ENCODE measurements around the gene APOLD1. TPM values are rescaled to one million over a fixed set of nuclear protein-coding genes. Genes with fewer than 3 reads are reported as not detected.
A peak's percentile ranks its signal among the peaks of the same experiment; 100 is the strongest.
"Not testable (repeated sequence)": the region's sequence is repeated elsewhere in the genome, so short reads cannot be mapped to it uniquely, and the experiment has no call there.

APOLD1 gene
- polyA plus RNA-seq, 3 donors: 0.08 to 0.21 TPM; not detected in 1

- intact Hi-C loops (cut with micrococcal nuclease): no loop called here
- Histone ChIP-seq H3K36me3 (replicated peaks in 1 of 2; ENCODE audit: control insufficient read depth in 1 of 2, insufficient read depth in 2 of 2, low read length in 2 of 2) (no peaks in the 10 kb centered on the region), H3K27ac (ENCODE audit: low read depth in 1 of 2, low read length in 2 of 2) (no peak overlapping the region), H3K4me3 (replicated peaks in 1 of 3; ENCODE audit: low read depth in 2 of 3, low read length in 3 of 3) (no peak overlapping the region), H3K79me2 (ENCODE audit: insufficient read depth, low read length) (no peaks in the 10 kb centered on the region), H3K4me2 (replicated peaks; ENCODE audit: extremely low read depth, low read length, poor library complexity, severe bottlenecking) (no peak overlapping the region), H3K9me3 (replicated peaks in 1 of 2; ENCODE audit: control insufficient read depth in 1 of 2, insufficient read depth in 1 of 2, low read length in 2 of 2) (no peaks in the 10 kb centered on the region), H3K27me3 (ENCODE audit: control insufficient read depth in 2 of 2, insufficient read depth in 2 of 2, low read length in 2 of 2) (no peaks in the 10 kb centered on the region), H2AFZ (ENCODE audit: insufficient read depth, low read depth, low read length, poor library complexity, severe bottlenecking) (no peak overlapping the region), H3K4me1 (ENCODE audit: control insufficient read depth in 1 of 2, insufficient read depth in 2 of 2, low read length in 2 of 2) (peaks cover 22 to 37% of the 10 kb centered on the region in 2 donors), H4K20me1 (ENCODE audit: insufficient read depth, low read length) (no peaks in the 10 kb centered on the region), H3K9ac (ENCODE audit: insufficient read depth, low read length, poor library complexity, severe bottlenecking) (no peak overlapping the region)
- WGBS (ENCODE audit: insufficient coverage): 100% methylated on average over 2 of the region's 6 CpGs
- Mint-ChIP-seq H3K36me3 (no peaks in the 10 kb centered on the region), H3K4me1 (peaks cover 44% of the 10 kb centered on the region), H3K9me3 (peaks cover 0 to 2% (median 0%) of the 10 kb centered on the region in 7 donors), H3K27ac (no peak overlapping the region), H3K27me3 (ENCODE audit: low read depth in 3 of 3) (peaks cover 0 to 2% (median 0%) of the 10 kb centered on the region in 3 donors), H3K4me3 (no peak overlapping the region)
- TF ChIP-seq CTCF (IDR thresholded peaks at IDR 0.05): no peak
- no peak for DNase-seq
Measured at GRCh38 chr12:12804432-12804886, 19.0 kb downstream of the APOLD1 start.

GRCh38 chr12:12806784-12807516 lies 21.5 kb downstream of the APOLD1 start:
- Mint-ChIP-seq H3K27ac (peak overlapping the region in 3 of 7 donors; percentile 33 to 83 (median 76)), H3K27me3 (ENCODE audit: low read depth in 3 of 3) (peaks cover 0 to 2% (median 2%) of the 10 kb centered on the region in 3 donors), H3K4me1 (peaks cover 34% of the 10 kb centered on the region), H3K9me3 (no peaks in the 10 kb centered on the region), H3K4me3 (no peak overlapping the region), H3K36me3 (no peaks in the 10 kb centered on the region)
- WGBS (ENCODE audit: insufficient coverage): 77% methylated on average over 5 of the region's 8 CpGs
- Histone ChIP-seq H3K79me2 (ENCODE audit: insufficient read depth, low read length) (no peaks in the 10 kb centered on the region), H3K4me3 (replicated peaks in 1 of 3; ENCODE audit: low read depth in 2 of 3, low read length in 3 of 3) (no peak overlapping the region), H3K4me1 (ENCODE audit: control insufficient read depth in 1 of 2, insufficient read depth in 2 of 2, low read length in 2 of 2) (peaks cover 27 to 44% of the 10 kb centered on the region in 2 donors), H3K36me3 (replicated peaks in 1 of 2; ENCODE audit: control insufficient read depth in 1 of 2, insufficient read depth in 2 of 2, low read length in 2 of 2) (no peaks in the 10 kb centered on the region), H3K4me2 (replicated peaks; ENCODE audit: extremely low read depth, low read length, poor library complexity, severe bottlenecking) (no peak overlapping the region), H4K20me1 (ENCODE audit: insufficient read depth, low read length) (no peaks in the 10 kb centered on the region), H2AFZ (ENCODE audit: insufficient read depth, low read depth, low read length, poor library complexity, severe bottlenecking) (no peak overlapping the region), H3K9me3 (replicated peaks in 1 of 2; ENCODE audit: control insufficient read depth in 1 of 2, insufficient read depth in 1 of 2, low read length in 2 of 2) (no peaks in the 10 kb centered on the region), H3K27ac (ENCODE audit: low read depth in 1 of 2, low read length in 2 of 2) (peak overlapping the region in 1 of 2 donors; percentile 10), H3K9ac (ENCODE audit: insufficient read depth, low read length, poor library complexity, severe bottlenecking) (no peak overlapping the region), H3K27me3 (ENCODE audit: control insufficient read depth in 2 of 2, insufficient read depth in 2 of 2, low read length in 2 of 2) (no peaks in the 10 kb centered on the region)
- intact Hi-C loops (cut with micrococcal nuclease): no loop called here
- no peak for TF ChIP-seq CTCF (IDR thresholded peaks at IDR 0.05)
- no peak for DNase-seq

DNA sequence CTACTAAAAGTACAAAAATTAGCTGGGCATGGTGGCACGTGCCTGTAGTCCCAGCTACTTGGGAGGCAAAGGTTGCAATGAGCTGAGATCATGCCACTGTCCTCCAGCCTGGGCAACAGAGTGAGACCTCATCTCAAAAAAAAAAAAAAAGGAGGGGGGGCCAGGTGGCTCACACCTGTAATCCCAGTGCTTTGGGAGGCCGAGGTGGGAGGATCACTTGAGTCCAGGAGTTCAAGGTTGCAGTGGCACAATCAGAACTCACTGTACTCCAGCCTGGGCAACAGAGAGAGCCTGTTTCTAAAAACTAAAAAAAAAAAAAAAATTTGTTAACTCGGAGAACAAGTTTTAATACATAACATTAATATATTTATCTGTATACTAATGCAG lies 22.1 kb downstream of the APOLD1 start:
- peaks cover 31% of the 10 kb centered on the region for H3K4me1 Mint-ChIP-seq
- H3K4me3 Mint-ChIP-seq; H2AFZ ChIP-seq (ENCODE audit: insufficient read depth, low read depth, low read length, poor library complexity, severe bottlenecking); H3K4me2 ChIP-seq (replicated peaks; ENCODE audit: extremely low read depth, low read length, poor library complexity, severe bottlenecking); H3K9me3 ChIP-seq (replicated peaks in 1 of 2; ENCODE audit: control insufficient read depth in 1 of 2, insufficient read depth in 1 of 2, low read length in 2 of 2); H3K9ac ChIP-seq (ENCODE audit: insufficient read depth, low read length, poor library complexity, severe bottlenecking); H3K9me3 Mint-ChIP-seq; H3K36me3 Mint-ChIP-seq; DNase-seq; H3K4me3 ChIP-seq (replicated peaks in 1 of 3; ENCODE audit: low read depth in 2 of 3, low read length in 3 of 3); H3K36me3 ChIP-seq (replicated peaks in 1 of 2; ENCODE audit: control insufficient read depth in 1 of 2, insufficient read depth in 2 of 2, low read length in 2 of 2); H3K27me3 ChIP-seq (ENCODE audit: control insufficient read depth in 2 of 2, insufficient read depth in 2 of 2, low read length in 2 of 2); H3K79me2 ChIP-seq (ENCODE audit: insufficient read depth, low read length); H3K27me3 Mint-ChIP-seq (ENCODE audit: low read depth in 3 of 3); intact Hi-C loops (cut with micrococcal nuclease); H4K20me1 ChIP-seq (ENCODE audit: insufficient read depth, low read length): not testable (repeated sequence)
- Histone ChIP-seq H3K4me1 (ENCODE audit: control insufficient read depth in 1 of 2, insufficient read depth in 2 of 2, low read length in 2 of 2) (peaks cover 27 to 44% of the 10 kb centered on the region in 2 donors), H3K27ac (ENCODE audit: low read depth in 1 of 2, low read length in 2 of 2) (peak overlapping the region in 1 of 2 donors; percentile 10)
- H3K27ac Mint-ChIP-seq: peak overlapping the region in 2 of 7 donors; percentile 33 to 76
- no CpG with 5 or more reads among the region's 3 CpGs for WGBS (ENCODE audit: insufficient coverage)
